GM18502 (cell line): Measurements from ENCODE around the gene TADA2A.

Source experiments
- ATAC-seq: cut with Tn5 transposase; IDR thresholded peaks from one replicate; pipeline ENCODE4 v1.9.1; 2021; ENCODE audit warnings: mild to moderate bottlenecking; ENCODE audit not compliant: unreplicated experiment, poor library complexity

Gene TADA2A

DNA sequence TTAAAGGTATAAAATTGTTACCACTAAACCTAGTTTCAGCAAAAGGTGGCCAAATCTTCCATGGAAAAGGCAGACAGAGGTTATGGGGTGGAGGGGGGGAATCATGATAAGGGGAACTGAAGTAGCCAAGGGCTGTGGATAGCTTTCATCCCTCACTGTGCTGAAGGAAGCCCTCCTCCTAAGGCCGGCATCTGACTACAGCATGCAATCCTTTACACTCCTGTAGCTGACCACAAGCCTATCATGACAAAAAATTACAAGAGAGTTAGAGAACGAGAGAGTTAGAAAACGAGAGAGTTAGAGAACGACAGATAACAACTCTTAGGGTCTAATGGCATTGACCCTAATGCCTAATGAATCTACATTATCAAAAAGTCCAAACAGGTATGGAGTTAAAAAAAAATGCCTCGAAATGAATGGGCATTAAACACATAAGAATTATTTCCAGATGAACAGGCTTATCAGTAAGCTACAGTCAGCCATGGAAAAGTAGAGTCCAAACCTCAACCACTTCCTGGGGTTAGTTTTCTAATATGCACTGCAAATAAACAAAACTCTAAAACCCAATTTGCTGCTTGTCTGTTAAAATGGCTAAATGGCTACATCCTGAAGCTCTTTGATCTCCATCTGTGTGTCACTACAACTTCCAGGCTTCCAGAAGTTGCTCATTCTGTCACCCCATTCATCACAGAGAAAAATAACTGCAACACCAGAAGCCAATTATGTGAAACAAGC, 112.7 kb downstream of the TADA2A start:
- ATAC-seq = no peak

DNA sequence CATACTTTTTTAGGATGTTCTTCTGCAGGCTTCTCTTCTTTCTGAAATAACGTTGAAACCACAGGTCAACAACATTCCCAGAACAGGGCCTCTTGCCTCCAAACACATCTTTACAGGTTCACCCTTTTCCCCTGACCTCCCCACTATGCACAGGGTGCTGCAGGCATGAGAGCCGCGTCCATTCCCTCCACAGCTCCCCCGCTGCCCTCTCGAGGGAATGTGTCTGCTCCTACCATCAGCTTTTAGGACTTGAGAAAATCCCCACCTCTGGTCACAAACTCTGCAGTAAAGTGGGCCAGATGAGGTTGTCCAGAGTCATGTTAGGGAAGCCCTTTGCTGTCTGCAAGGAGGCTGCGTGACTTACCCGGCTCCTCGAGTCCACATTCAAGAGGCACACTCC, 113.5 kb downstream of the TADA2A start:
- no peak for ATAC-seq

DNA sequence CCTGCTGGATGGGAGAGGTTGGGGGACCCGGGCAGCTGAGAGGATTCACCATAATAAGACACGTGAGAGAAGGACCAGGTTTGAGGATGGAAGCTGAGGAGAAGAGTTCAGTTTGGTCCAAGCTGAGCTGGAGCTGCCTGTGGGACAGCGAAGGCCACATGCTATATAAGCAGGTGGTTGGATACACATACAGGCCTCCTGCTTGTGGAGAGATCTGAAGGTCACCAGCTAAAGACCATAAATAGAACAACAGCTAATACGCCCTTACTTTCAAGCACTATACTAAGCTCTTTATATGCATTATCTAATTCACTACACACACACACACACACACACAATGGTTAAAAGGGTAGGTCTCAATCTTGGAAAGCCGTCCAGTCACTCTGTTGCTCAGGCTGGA, 115.1 kb downstream of the TADA2A start:
- ATAC-seq = no peak

- ATAC-seq = no peak
Observed at GRCh38 chr17:37523715-37524219, 117.1 kb downstream of the TADA2A start.

GRCh38 chr17:37527249-37527851, 120.7 kb downstream of the TADA2A start:
- ATAC-seq = no peak
